ENCODE results near the gene SLC16A9. TPM values are rescaled to one million over a fixed set of nuclear protein-coding genes. Genes with fewer than 3 reads are reported as not detected.

The SLC16A9 gene
- total RNA-seq, 1 donor from 2014 or later, result 2.9 TPM

- no peak for DNase-seq (ENCODE audit: low read depth)
- TF ChIP-seq, protein P1, sequence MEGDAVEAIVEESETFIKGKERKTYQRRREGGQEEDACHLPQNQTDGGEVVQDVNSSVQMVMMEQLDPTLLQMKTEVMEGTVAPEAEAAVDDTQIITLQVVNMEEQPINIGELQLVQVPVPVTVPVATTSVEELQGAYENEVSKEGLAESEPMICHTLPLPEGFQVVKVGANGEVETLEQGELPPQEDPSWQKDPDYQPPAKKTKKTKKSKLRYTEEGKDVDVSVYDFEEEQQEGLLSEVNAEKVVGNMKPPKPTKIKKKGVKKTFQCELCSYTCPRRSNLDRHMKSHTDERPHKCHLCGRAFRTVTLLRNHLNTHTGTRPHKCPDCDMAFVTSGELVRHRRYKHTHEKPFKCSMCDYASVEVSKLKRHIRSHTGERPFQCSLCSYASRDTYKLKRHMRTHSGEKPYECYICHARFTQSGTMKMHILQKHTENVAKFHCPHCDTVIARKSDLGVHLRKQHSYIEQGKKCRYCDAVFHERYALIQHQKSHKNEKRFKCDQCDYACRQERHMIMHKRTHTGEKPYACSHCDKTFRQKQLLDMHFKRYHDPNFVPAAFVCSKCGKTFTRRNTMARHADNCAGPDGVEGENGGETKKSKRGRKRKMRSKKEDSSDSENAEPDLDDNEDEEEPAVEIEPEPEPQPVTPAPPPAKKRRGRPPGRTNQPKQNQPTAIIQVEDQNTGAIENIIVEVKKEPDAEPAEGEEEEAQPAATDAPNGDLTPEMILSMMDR (conservative IDR thresholded peaks at IDR 0.05; ENCODE audit: low read depth, low read length), result no peak
- no peak overlapping the region for H3K4me3 ChIP-seq (ENCODE audit: low read depth, low read length)
Observed at GRCh38 chr10:59702347-59702746, 7.3 kb downstream of the SLC16A9 start.

GRCh38 chr10:59700709-59701108 lies 8.9 kb downstream of the SLC16A9 start:
- H3K4me3 ChIP-seq (ENCODE audit: low read depth, low read length), result no peak overlapping the region
- TF ChIP-seq, protein P1 (conservative IDR thresholded peaks at IDR 0.05; ENCODE audit: low read depth, low read length), result no peak
- no peak for DNase-seq (ENCODE audit: low read depth)

DNA sequence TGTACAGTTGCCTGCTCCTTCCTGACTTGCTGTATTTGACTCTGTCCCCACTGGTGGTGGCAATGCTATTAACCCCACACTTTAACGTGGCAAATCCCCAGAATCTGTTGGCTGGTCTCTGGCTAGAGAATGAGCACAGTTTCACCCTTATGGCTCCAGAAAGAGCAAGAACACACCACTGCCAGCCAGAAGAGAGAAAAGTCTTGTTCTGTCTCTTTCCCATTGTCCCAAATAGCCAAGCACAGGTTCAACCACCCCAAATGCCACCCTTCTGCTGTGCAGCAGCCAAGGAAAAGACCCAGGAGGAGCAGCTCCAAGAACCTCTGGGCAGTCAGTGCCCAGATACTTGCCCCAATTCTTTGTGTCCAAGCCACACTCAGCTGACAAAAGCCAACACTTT lies 11.3 kb downstream of the SLC16A9 start:
- DNase-seq (ENCODE audit: low read depth), result no peak
- no peak overlapping the region for H3K4me3 ChIP-seq (ENCODE audit: low read depth, low read length)
- TF ChIP-seq, protein P1 (conservative IDR thresholded peaks at IDR 0.05; ENCODE audit: low read depth, low read length), result no peak

GRCh38 chr10:59695637-59696036 lies 14.0 kb downstream of the SLC16A9 start:
- TF ChIP-seq, protein P1 (conservative IDR thresholded peaks at IDR 0.05; ENCODE audit: low read depth, low read length), result no peak
- H3K4me3 ChIP-seq (ENCODE audit: low read depth, low read length), result no peak overlapping the region
- DNase-seq (ENCODE audit: low read depth), result no peak

- no peak overlapping the region for H3K4me3 ChIP-seq (ENCODE audit: low read depth, low read length)
- TF ChIP-seq, protein P1 (conservative IDR thresholded peaks at IDR 0.05; ENCODE audit: low read depth, low read length), result no peak
- no peak for DNase-seq (ENCODE audit: low read depth)
Observed at GRCh38 chr10:59694936-59695335, 14.7 kb downstream of the SLC16A9 start.

DNA sequence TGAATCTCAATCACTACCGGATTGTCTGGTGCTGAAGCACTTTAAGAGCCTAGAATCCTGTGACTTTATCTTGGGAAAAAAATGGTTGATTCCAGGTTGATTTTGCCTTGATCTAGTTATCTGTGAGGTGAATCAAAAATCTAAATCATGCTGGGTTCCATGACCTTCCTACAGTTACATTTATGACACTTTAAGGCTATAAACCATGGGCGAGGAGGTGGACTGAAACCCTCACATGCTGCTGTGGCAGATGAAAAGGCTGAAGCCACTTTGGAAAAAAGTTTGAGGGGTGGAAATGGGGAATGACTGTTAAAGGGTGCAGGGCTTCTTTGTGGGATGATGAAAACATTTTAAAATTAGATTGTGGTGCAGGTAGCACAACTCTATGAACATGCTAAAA lies 17.5 kb downstream of the SLC16A9 start:
- DNase-seq (ENCODE audit: low read depth), result no peak
- TF ChIP-seq, protein P1 (conservative IDR thresholded peaks at IDR 0.05; ENCODE audit: low read depth, low read length), result no peak
- H3K4me3 ChIP-seq (ENCODE audit: low read depth, low read length), result no peak overlapping the region

GRCh38 chr10:59688921-59689351 lies 20.7 kb downstream of the SLC16A9 start:
- TF ChIP-seq, protein P1 (conservative IDR thresholded peaks at IDR 0.05; ENCODE audit: low read depth, low read length), result no peak
- no peak for DNase-seq (ENCODE audit: low read depth)
- no peak overlapping the region for H3K4me3 ChIP-seq (ENCODE audit: low read depth, low read length)
